Measurements from ENCODE around the gene LRP11. TPM values are rescaled to one million over a fixed set of nuclear protein-coding genes. Genes with fewer than 3 reads are reported as not detected.

Gene LRP11
- polyA plus RNA-seq, 1 donor from 2014 or later = 57.0 TPM

GRCh38 chr6:149809798-149810197 is 54.4 kb downstream of the LRP11 start:
- H3F3A ChIP-seq (ENCODE audit: insufficient read depth, low read length, poor library complexity, severe bottlenecking) = no peaks in the 10 kb centered on the region
- H3K27ac ChIP-seq (ENCODE audit: low read length) = no peak overlapping the region
- peaks cover 4% of the 10 kb centered on the region for H3K36me3 ChIP-seq (ENCODE audit: insufficient read depth, low read length)
- H2AFZ ChIP-seq (ENCODE audit: low read depth, low read length) = no peak overlapping the region
- H3K4me2 ChIP-seq (ENCODE audit: low read length) = no peak overlapping the region
- H3K27me3 ChIP-seq (ENCODE audit: insufficient read depth, low read depth, low read length) = no peaks in the 10 kb centered on the region
- no peak overlapping the region for H3K4me3 ChIP-seq (ENCODE audit: low read length)
- no peak overlapping the region for H3K9ac ChIP-seq (ENCODE audit: low read length)
- no peaks in the 10 kb centered on the region for H3K9me3 ChIP-seq (ENCODE audit: low read length)
- H3K9me2 ChIP-seq (ENCODE audit: insufficient read depth, low read length) = no peaks in the 10 kb centered on the region
- no peaks in the 10 kb centered on the region for H3K79me2 ChIP-seq (replicated peaks; ENCODE audit: insufficient read depth, low read length)
- no peaks in the 10 kb centered on the region for H4K20me1 ChIP-seq (ENCODE audit: insufficient read depth)
- TF ChIP-seq CTCF (IDR thresholded peaks at IDR 0.05; ENCODE audit: poor library complexity, severe bottlenecking) = no peak

GRCh38 chr6:149806127-149806526 is 58.0 kb downstream of the LRP11 start:
- H3K79me2 ChIP-seq (replicated peaks; ENCODE audit: insufficient read depth, low read length) = no peaks in the 10 kb centered on the region
- no peaks in the 10 kb centered on the region for H3K36me3 ChIP-seq (ENCODE audit: insufficient read depth, low read length)
- no peak overlapping the region for H3K4me2 ChIP-seq (ENCODE audit: low read length)
- no peak overlapping the region for H3K9ac ChIP-seq (ENCODE audit: low read length)
- no peak overlapping the region for H3K4me3 ChIP-seq (ENCODE audit: low read length)
- no peak overlapping the region for H3K27ac ChIP-seq (ENCODE audit: low read length)
- H4K20me1 ChIP-seq (ENCODE audit: insufficient read depth) = no peaks in the 10 kb centered on the region
- H3K9me3 ChIP-seq (ENCODE audit: low read length) = no peaks in the 10 kb centered on the region
- no peak overlapping the region for H2AFZ ChIP-seq (ENCODE audit: low read depth, low read length)
- no peaks in the 10 kb centered on the region for H3K9me2 ChIP-seq (ENCODE audit: insufficient read depth, low read length)
- no peak for TF ChIP-seq RAD21 (conservative IDR thresholded peaks at IDR 0.05)
- no peak for TF ChIP-seq MXI1 (conservative IDR thresholded peaks at IDR 0.05; ENCODE audit: poor library complexity, severe bottlenecking)
- no peak for TF ChIP-seq CTCF (IDR thresholded peaks at IDR 0.05; ENCODE audit: poor library complexity, severe bottlenecking)
- no peak for TF ChIP-seq POLR2AphosphoS5 (IDR thresholded peaks at IDR 0.05)
- TF ChIP-seq SMC3 (conservative IDR thresholded peaks at IDR 0.05; ENCODE audit: poor library complexity) = no peak
- no peaks in the 10 kb centered on the region for H3F3A ChIP-seq (ENCODE audit: insufficient read depth, low read length, poor library complexity, severe bottlenecking)
- H3K27me3 ChIP-seq (ENCODE audit: insufficient read depth, low read depth, low read length) = no peaks in the 10 kb centered on the region

- no peaks in the 10 kb centered on the region for H3K9me3 ChIP-seq (ENCODE audit: low read length)
- H3K27ac ChIP-seq (ENCODE audit: low read length) = no peak overlapping the region
- no peaks in the 10 kb centered on the region for H3K36me3 ChIP-seq (ENCODE audit: insufficient read depth, low read length)
- H3K4me3 ChIP-seq (ENCODE audit: low read length) = no peak overlapping the region
- no peaks in the 10 kb centered on the region for H3F3A ChIP-seq (ENCODE audit: insufficient read depth, low read length, poor library complexity, severe bottlenecking)
- H2AFZ ChIP-seq (ENCODE audit: low read depth, low read length) = no peak overlapping the region
- H3K27me3 ChIP-seq (ENCODE audit: insufficient read depth, low read depth, low read length) = no peaks in the 10 kb centered on the region
- no peak overlapping the region for H3K9ac ChIP-seq (ENCODE audit: low read length)
- no peaks in the 10 kb centered on the region for H3K9me2 ChIP-seq (ENCODE audit: insufficient read depth, low read length)
- H3K4me2 ChIP-seq (ENCODE audit: low read length) = no peak overlapping the region
- H3K79me2 ChIP-seq (replicated peaks; ENCODE audit: insufficient read depth, low read length) = no peaks in the 10 kb centered on the region
- TF ChIP-seq POLR2AphosphoS5 (IDR thresholded peaks at IDR 0.05) = no peak
- TF ChIP-seq REST (IDR thresholded peaks at IDR 0.05; ENCODE audit: borderline replicate concordance) = no peak
- TF ChIP-seq TAF1 (IDR thresholded peaks at IDR 0.05; ENCODE audit: low read depth) = no peak
- no peak for TF ChIP-seq MXI1 (conservative IDR thresholded peaks at IDR 0.05; ENCODE audit: poor library complexity, severe bottlenecking)
- no peak for TF ChIP-seq EZH2 (IDR thresholded peaks at IDR 0.05; ENCODE audit: borderline replicate concordance, insufficient read depth, low read length, poor library complexity, severe bottlenecking)
- TF ChIP-seq SMC3 (conservative IDR thresholded peaks at IDR 0.05; ENCODE audit: poor library complexity) = no peak
- no peak for TF ChIP-seq CTCF (IDR thresholded peaks at IDR 0.05; ENCODE audit: poor library complexity, severe bottlenecking)
- TF ChIP-seq EP300 (conservative IDR thresholded peaks at IDR 0.05; ENCODE audit: poor library complexity, severe bottlenecking) = no peak
- no peak for TF ChIP-seq RAD21 (conservative IDR thresholded peaks at IDR 0.05)
- H4K20me1 ChIP-seq (ENCODE audit: insufficient read depth) = no peaks in the 10 kb centered on the region
These were observed 80.6 kb downstream of the LRP11 start for GRCh38 chr6:149783551-149783950.

All from neural cell (in vitro differentiated cells).